SU-DHL-6 (cell line): ENCODE data around the gene ASCL4.
"Not testable (repeated sequence)": the region's sequence is repeated elsewhere in the genome, so short reads cannot be mapped to it uniquely, and the experiment has no call there.

ENCODE experiments used
- H2AFZ ChIP-seq: fragments of 200-600 bp; sonication (generic); 2 replicates; pipeline ENCODE4 v1.6.1; 2014; ENCODE audit warnings: low read depth, mild to moderate bottlenecking, moderate library complexity, mixed read lengths, antibody characterized with exemption, low read length; ENCODE audit not compliant: severe bottlenecking
- H3F3A ChIP-seq: fragments of 200-600 bp; shearing (Covaris generic); 2 replicates; pipeline ENCODE4 v1.6.0; 2016; ENCODE audit warnings: antibody characterized with exemption, mild to moderate bottlenecking; ENCODE audit not compliant: insufficient read depth
- H3K27ac ChIP-seq: fragments of 200-600 bp; sonication (generic); 2 replicates; pipeline ENCODE4 v1.5.1; 2016; ENCODE audit warnings: low read depth, mild to moderate bottlenecking, low read length, moderate library complexity, mixed read lengths
- H3K27me3 ChIP-seq: fragments of 200-600 bp; sonication (generic), shearing (Covaris generic); 2 replicates; pipeline ENCODE4 v1.6.0; 2014; ENCODE audit warnings: mild to moderate bottlenecking, low read length
- H3K36me3 ChIP-seq: fragments of 200-600 bp; sonication (generic); 2 replicates; pipeline ENCODE4 v1.6.1; 2014; ENCODE audit warnings: mild to moderate bottlenecking, low read length, mixed read lengths
- H3K4me2 ChIP-seq: fragments of 300-600, 200-600 bp; shearing (Covaris generic), sonication (generic); 2 replicates; pipeline ENCODE4 v1.6.0; 2014; ENCODE audit warnings: low read length, low read depth, mild to moderate bottlenecking; ENCODE audit not compliant: poor library complexity, severe bottlenecking
- H3K4me3 ChIP-seq: fragments of 200-600 bp; sonication (generic); 2 replicates; pipeline ENCODE4 v1.5.1; 2014; ENCODE audit warnings: antibody characterized with exemption, low read length, mild to moderate bottlenecking, mixed read lengths; ENCODE audit not compliant: insufficient read depth, poor library complexity, severe bottlenecking
- H3K79me2 ChIP-seq: fragments of 200-600 bp; sonication (generic); 2 replicates; pipeline ENCODE4 v1.6.1; 2014; ENCODE audit warnings: mild to moderate bottlenecking, low read length, moderate library complexity; ENCODE audit not compliant: insufficient read depth
- H3K9ac ChIP-seq: fragments of 200-600 bp; sonication (generic); 2 replicates; pipeline ENCODE4 v1.7.0; 2014; ENCODE audit warnings: mild to moderate bottlenecking, low read length
- H3K9me2 ChIP-seq: fragments of 200-600 bp; sonication (generic); replicated peaks from 2 replicates; pipeline ENCODE4 v1.6.1; 2014; ENCODE audit warnings: low read length; ENCODE audit not compliant: insufficient read depth
- H3K9me3 ChIP-seq: fragments of 200-600 bp; sonication (generic); 2 replicates; pipeline ENCODE4 v1.6.1; 2014; ENCODE audit warnings: low read length, mixed read lengths; ENCODE audit not compliant: insufficient read depth
- H4K20me1 ChIP-seq: fragments of 200-600 bp; sonication (generic); 2 replicates; pipeline ENCODE4 v1.6.1; 2014; ENCODE audit warnings: low read depth, mild to moderate bottlenecking, antibody characterized with exemption, low read length, moderate library complexity, mixed read lengths
- CTCF ChIP-seq: fragments of 200-600 bp; sonication (generic); IDR thresholded peaks from one replicate; pipeline ENCODE4 v1.5.1; 2017; ENCODE audit warnings: antibody characterized with exemption, mild to moderate bottlenecking, low read length, moderate library complexity; ENCODE audit not compliant: insufficient read depth, poor library complexity, severe bottlenecking
- EZH2phosphoT487 ChIP-seq: fragments of 200-600 bp; sonication (generic), shearing (Covaris generic); conservative IDR thresholded peaks from 2 replicates; pipeline ENCODE4 v1.6.1; 2018; ENCODE audit warnings: mild to moderate bottlenecking, antibody characterized with exemption, low read length, moderate library complexity, mixed read lengths

The ASCL4 gene, protein sequence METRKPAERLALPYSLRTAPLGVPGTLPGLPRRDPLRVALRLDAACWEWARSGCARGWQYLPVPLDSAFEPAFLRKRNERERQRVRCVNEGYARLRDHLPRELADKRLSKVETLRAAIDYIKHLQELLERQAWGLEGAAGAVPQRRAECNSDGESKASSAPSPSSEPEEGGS

DNA sequence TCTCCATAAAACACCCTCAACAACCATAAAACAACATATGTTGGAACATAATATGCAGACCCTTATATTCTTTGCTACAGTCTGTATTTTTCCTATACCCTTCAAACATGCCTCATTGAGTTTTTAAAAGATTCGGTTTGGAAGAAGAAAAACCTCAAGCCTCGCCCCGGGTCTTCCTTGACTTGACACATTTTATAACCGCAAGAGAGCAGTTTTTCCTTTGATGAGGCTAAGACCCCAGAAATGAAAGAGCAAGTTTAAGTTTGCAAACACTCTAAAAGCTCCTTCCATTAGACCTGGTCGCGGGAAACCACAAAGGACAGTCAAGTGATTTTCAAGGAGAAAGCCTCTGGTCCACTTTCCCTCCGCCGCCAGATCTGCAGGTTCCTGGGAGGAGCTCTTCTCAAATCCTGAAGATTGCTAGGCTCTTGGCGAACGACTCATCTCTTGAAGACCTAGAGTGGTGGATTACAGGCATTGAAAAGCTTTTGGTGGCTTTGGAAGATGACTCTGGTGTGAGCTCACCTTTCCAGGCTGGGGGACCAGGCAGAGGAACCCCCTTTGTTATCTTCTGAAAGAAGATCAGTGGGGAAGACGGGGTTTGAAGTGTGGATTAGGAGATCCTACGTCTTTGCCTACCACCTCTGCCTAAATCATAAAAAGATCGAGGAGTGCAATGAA, at the start of gene ASCL4:
Gene ASCL4 (plus strand): TSS at position 356 of the 681 bp plus-strand sequence. CDS start 515 bp downstream, outside the sequence.
- Histone ChIP-seq H3F3A (no peaks in the 10 kb centered on the region), H2AFZ (no peak within 1 kb of the TSS), H3K36me3 (no peaks in the 10 kb centered on the region), H3K4me3 (no peak within 1 kb of the TSS), H3K27me3 (no peaks in the 10 kb centered on the region), H3K4me2 (no peak within 1 kb of the TSS), H3K27ac (no peak within 1 kb of the TSS), H3K9me3 (no peaks in the 10 kb centered on the region), H3K79me2 (no peaks in the 10 kb centered on the region), H3K9ac (no peak within 1 kb of the TSS), H4K20me1 (no peaks in the 10 kb centered on the region), H3K9me2 (no peaks in the 10 kb centered on the region)
- no peak for TF ChIP-seq CTCF
- TF ChIP-seq EZH2phosphoT487, result no peak

DNA sequence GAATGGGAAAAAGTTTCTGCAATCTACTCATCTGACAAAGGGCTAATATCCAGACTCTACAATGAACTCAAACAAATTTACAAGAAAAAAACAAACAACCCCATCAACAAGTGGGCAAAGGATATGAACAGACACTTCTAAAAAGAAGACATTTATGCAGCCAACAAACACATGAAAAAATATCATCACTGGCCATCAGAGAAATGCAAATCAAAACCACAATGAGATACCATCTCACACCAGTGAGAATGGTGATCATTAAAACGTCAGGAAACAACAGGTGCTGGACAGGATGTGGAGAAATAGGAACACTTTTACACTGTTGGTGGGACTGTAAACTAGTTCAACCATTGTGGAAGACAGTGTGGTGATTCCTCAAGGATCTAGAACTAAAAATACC, 47.2 kb upstream of the ASCL4 start:
- H3K4me2 ChIP-seq, H3K27ac ChIP-seq, H3K9me2 ChIP-seq, H3F3A ChIP-seq, H2AFZ ChIP-seq, H3K4me3 ChIP-seq, H4K20me1 ChIP-seq, H3K79me2 ChIP-seq, H3K27me3 ChIP-seq, H3K9me3 ChIP-seq, H3K9ac ChIP-seq, H3K36me3 ChIP-seq: not testable (repeated sequence)

DNA sequence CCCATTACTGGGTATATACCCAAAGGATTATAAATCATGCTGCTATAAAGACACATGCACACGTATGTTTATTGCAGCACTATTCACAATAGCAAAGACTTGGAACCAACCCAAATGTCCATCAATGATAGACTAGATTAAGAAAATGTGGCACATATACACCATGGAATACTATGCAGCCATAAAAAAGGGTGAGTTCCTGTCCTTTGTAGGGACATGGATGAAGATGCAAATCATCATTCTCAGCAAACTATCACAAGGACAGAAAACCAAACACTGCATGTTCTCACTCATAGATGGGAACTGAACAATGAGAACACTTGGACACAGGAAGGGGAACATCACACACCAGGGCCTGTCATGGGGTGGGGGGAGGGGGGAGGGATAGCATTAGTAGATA, 46.8 kb upstream of the ASCL4 start:
- not testable (repeated sequence) for H3K9ac ChIP-seq, H3K9me3 ChIP-seq, H3K79me2 ChIP-seq, H3K27ac ChIP-seq, H3K4me2 ChIP-seq, H3K27me3 ChIP-seq, H3K4me3 ChIP-seq, H3K36me3 ChIP-seq, H4K20me1 ChIP-seq, H3F3A ChIP-seq, H3K9me2 ChIP-seq, H2AFZ ChIP-seq

DNA sequence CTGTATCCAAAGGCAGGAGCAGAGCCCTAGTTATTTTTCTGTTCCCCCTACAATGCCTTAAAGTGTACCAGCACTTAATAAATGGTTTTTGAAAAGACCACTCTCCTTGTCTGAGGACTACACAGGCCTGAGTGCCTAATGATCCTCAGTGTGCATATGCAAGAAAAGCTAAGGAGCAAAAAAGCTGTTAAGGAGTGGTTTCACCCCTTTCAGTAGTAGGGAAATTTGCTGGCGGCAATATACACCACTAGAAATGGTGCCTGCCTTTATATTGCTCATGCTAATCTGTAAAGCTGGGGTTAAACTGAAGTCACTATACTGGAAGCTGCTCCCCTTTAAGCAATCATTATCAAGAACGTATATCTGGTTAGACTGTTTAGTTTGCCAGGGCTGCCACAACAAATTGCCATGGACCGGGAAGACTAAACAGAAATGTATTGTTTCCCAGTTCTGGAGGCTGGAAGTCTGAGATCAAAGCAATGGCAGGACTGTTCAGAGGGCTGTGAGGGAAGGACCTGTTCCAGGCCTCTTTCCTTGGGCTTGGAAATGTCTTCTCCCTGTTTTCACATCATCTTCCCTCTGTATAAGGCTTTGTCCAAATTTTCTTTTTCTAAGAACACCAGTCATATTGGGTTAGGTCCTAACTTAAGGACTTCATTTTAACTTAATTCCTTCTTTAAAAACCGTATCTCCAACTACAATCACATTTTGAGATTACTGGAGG, 43.7 kb upstream of the ASCL4 start:
- no peaks in the 10 kb centered on the region for H3K9me3 ChIP-seq
- no peaks in the 10 kb centered on the region for H3K27me3 ChIP-seq
- no peak overlapping the region for H3K27ac ChIP-seq
- H3K9ac ChIP-seq, result no peak overlapping the region
- H3K79me2 ChIP-seq, result no peaks in the 10 kb centered on the region
- H3K9me2 ChIP-seq, result no peaks in the 10 kb centered on the region
- H4K20me1 ChIP-seq, result peaks cover 5% of the 10 kb centered on the region; the same call in 1 of the 2 replicates
- no peak overlapping the region for H3K4me2 ChIP-seq
- no peak overlapping the region for H3K4me3 ChIP-seq
- TF ChIP-seq EZH2phosphoT487 (no peak), CTCF (no peak)
- no peak overlapping the region for H2AFZ ChIP-seq
- H3K36me3 ChIP-seq, result 0 out of 2 replicates have a peak, but pooled peaks cover 2% of the 10 kb centered on the region
- no peaks in the 10 kb centered on the region for H3F3A ChIP-seq
